HG02840 (cell line): ENCODE results near the gene SCUBE3.

ENCODE experiments used
- ATAC-seq: cut with Tn5 transposase; IDR thresholded peaks from one replicate; pipeline ENCODE4 v1.9.1; 2021; ENCODE audit warnings: mild to moderate bottlenecking, moderate library complexity, moderate number of reproducible peaks; ENCODE audit not compliant: unreplicated experiment, low FRiP score

Gene SCUBE3

GRCh38 chr6:35209081-35209480 is 4.7 kb upstream of the SCUBE3 start:
- no peak for ATAC-seq

DNA sequence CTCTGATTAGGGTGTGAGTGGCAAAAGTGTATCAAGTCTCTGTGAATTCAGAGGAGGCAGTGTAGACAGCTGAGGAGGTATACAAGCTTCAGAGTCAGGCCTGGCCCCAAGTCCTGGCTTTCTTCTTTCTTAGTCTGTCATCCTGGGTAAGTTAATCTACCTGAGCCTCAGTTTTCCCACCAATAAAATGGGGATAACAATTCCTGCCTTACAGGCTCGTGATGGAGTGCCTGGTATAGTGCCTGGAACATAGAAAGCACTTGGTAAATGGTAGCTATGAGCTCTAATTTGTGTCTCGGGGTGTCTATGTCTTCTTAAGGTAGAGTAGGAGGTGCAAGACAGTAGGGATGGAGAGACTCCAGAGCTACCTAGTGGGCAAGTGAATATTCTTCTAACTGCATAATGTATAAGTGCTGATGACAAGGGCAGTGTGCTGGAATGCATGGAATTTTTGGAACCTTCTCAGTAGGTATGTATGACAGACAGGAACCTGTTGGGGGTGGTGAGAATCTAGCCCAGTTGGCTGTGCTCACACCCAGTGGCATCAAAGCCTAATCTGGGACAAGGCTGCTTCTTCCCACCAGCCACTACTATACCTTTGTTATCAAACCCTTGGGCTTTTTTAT is 4.0 kb upstream of the SCUBE3 start:
- ATAC-seq = no peak

GRCh38 chr6:35213298-35213791 is 411 bp upstream of the SCUBE3 start:
- ATAC-seq = no peak

DNA sequence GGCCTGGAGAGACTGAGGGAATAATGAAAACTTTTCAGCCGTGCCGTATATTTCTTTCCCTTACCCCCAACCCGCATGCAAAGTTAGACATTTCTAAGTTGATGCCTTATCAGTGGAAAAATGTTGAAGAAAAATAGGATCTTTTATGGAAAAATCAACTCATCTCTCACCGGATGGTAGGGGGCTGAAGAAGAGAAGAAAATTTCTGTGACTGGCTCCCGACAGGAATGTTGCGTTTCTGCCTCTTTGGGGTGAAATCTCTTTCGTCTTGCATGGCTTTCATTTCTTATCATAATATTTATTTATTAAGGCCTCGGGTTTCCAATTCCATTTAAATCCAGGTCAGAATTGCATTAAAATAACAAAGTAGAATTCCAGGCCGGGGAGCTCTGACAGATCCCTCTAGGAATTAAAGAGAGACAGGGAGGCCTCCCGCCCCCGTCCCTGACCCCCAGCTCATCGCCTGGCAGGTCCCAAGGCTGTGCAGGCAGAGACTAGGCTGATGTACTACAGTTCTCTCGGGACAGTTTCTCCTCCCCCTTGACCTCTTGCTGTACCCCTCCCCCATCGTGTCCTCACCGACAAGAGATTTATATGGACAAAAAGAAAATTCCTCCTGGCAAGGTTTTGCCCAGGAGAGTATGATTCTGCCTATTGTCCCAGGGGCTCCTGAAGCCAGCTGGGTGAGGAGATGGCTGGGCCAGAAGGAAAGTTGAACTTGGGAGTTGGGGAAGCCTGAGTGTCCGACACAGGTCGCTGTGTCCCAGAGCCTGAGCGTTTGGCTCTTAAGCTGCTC is 1.3 kb downstream of the SCUBE3 start:
- ATAC-seq = no peak

GRCh38 chr6:35215665-35216411 is 2.1 kb downstream of the SCUBE3 start:
- no peak for ATAC-seq

- no peak for ATAC-seq
These were observed 2.6 kb downstream of the SCUBE3 start for GRCh38 chr6:35216412-35216732.

GRCh38 chr6:35216851-35217811 is 3.4 kb downstream of the SCUBE3 start:
- ATAC-seq = no peak

- ATAC-seq = no peak
These were observed 4.3 kb downstream of the SCUBE3 start for GRCh38 chr6:35218021-35218420.

DNA sequence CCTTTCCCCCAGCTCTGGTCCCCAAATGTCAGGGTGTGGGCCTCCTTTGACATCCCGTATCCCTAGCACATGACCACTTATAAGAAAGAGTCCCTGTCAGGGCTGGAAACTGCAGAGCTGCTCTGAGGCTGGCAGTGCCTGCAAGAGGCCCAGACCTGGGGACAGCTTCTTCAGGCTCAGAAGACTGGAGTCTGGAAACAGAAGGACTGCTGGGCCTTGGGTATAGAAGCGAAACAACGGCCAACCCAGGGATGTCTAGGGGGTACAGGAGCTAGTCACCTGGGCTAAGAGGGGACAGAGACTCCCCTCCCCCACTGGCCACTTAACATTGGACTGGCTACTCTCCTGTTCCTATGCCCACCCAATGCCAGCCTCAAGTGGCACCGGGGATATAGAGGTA is 4.7 kb downstream of the SCUBE3 start:
- no peak for ATAC-seq

DNA sequence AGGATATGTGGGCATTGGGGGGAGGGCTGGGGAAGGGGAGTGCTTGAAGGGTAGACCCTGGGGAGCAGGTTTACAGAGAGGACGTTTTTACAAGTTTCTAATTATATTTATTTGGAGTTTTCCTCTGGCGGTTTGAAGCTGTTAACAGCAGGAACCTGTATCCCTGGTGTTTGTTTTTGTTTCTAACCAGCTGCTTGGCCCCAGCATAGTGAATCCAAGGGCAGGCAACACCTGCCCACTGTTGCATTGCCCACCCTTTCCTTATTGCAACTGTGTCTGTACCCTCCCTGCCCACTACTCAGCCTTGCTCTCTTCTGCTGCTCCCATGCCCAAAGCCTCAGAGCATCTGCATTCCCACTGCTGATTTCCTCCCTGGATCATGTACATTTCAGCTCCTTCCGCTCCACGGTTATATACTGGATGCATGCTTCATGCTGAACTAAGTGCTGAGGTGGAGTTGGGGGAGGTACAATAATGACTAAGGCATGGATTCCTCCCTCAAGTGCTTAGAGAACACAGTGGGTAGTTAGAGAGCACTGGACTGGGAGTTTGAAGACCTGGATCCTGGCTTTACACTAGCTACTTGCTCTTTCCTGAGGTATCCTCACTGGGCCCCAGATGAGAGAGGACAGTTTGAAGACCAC is 6.0 kb downstream of the SCUBE3 start:
- no peak for ATAC-seq

DNA sequence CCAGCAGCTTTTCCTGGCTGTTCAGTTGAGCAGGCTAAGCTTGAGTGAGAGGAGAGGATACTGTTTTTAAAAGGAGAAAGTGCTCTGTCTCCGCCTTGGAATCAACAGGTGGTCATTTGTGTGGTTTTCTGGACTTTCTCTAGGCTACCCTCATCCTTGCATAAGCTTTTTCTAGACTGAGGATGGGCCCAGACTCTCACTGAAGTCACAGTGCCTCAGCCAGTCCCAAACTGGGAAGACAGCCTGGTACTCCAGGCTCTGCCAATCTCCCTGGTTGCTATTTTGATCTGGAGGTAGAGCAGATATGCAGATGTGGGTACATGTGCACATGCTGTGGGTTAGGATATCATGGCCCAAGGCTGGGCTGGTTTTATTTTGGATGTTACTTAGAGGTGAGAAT is 7.0 kb downstream of the SCUBE3 start:
- ATAC-seq = no peak

- no peak for ATAC-seq
These were observed 9.6 kb downstream of the SCUBE3 start for GRCh38 chr6:35223396-35223795.

DNA sequence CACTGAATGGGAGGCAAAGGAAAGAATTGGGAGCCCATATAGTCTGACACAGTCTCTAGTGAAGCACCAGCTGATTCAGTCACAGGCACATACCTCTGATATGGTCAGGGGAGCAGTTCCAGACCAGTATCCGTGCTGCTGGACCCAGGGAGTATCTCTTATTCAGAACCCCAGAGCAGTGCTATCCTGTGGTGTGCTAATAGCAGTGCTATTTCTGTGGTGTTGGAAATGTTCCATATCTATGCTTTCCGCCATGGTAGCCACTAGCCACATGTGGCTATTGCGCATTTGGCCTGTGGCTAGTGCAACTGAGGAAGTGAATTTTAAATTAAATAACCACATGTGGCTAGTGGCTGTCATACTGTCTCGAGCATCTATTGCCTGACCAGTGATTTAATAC is 11.0 kb downstream of the SCUBE3 start:
- ATAC-seq = no peak

DNA sequence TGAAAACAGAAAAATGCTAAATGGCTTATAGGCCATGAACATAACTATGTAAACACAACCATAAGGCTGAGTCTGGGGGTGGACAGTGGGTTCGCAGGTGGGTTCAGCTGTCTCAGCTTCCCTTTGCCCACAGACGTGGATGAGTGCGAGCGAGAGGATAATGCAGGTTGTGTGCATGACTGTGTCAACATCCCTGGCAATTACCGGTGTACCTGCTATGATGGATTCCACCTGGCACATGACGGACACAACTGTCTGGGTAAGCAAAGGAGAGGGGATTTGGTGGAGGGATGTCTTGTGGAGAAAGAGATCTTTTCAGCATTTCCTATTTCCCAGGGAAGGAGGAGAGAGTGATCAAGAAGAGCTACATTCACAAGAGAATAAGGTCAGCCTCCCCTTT is 14.7 kb downstream of the SCUBE3 start:
- ATAC-seq = no peak

DNA sequence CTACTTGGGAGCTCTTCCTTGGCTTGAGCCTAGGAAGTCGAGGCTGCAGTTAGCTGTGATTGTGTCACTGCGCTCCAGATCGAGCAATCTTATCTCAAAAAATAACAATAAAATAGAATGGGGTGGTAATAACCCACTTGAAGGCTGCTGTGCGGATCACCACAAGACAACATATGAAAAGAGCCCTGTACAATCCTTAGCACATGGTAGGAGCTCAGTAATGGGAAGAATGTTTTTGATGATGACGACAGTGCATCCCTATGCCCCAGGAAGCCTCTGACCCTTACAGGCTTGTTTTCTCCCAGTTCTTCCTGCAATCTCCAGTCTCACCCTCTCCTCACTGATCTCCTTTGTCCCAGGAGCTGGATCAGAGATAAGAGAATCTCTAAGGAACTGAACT is 15.5 kb downstream of the SCUBE3 start:
- no peak for ATAC-seq

GRCh38 chr6:35230498-35230897 is 16.7 kb downstream of the SCUBE3 start:
- ATAC-seq = no peak

DNA sequence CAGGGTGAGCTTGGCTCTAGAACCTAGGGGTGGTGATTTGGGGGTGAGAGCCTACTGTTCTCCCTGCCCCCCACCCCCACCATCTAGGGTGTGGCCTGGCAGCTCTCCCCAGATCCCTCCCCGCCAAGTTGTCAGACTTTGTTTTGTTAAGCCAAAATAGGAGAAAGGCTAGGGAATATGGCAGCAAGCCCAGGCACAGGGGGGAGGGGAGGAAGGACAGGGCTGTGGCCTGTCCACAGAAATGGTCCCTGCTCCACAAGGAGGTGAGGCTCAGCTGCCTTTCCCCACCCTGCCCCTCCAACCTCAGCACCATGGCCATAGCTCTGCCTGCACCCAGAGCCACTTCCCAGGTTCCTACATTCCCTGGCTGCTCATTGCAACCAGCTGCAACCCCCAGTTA is 17.2 kb downstream of the SCUBE3 start:
- no peak for ATAC-seq

- no peak for ATAC-seq
These were observed 17.8 kb downstream of the SCUBE3 start for GRCh38 chr6:35231563-35231962.

- ATAC-seq = no peak
These were observed 21.1 kb downstream of the SCUBE3 start for GRCh38 chr6:35234901-35235300.

DNA sequence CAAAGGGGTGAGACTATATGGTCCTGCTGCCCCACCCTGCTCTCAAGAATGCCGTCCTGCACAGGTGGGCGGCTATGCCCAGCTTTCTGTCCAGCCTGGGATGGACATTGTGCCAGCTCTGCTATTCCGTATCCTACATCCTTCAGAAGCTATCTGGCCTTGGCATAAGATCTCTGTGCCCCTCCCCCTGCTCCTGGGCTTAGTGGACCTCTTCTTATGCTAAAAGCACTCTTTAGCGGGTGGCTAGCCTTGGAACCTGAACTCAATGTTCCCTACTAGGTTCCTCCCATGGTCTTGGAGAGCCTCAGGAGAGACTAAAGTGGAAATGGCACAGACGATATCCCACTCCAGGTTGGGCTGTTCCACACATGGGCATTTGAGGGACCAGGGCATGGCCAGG is 22.5 kb downstream of the SCUBE3 start:
- ATAC-seq = no peak
